Activated CD8-positive, alpha-beta memory T cell treated with anti-CD3 and anti-CD28 coated beads for 24 hours (primary cell): ENCODE measurements around the gene ZNF608.

ENCODE experiments used
- DNase-seq: peaks from one replicate; pipeline ENCODE4 v3.0.0-alpha.2; 2020

The ZNF608 gene

GRCh38 chr5:124745928-124746915, at the start of gene ZNF608:
Gene ZNF608, minus strand, starts transcription at chr5:124746639. Its CDS starts 1,650 bp downstream, at chr5:124744989.
- DNase-seq, result no peak

GRCh38 chr5:124795829-124796228, 49.4 kb upstream of the ZNF608 start:
- no peak for DNase-seq

GRCh38 chr5:124790895-124791732, 44.7 kb upstream of the ZNF608 start:
- no peak for DNase-seq

GRCh38 chr5:124790301-124790894, 44.0 kb upstream of the ZNF608 start:
- DNase-seq, result no peak

GRCh38 chr5:124789104-124789605, 42.7 kb upstream of the ZNF608 start:
- no peak for DNase-seq

- DNase-seq, result no peak
Measured at GRCh38 chr5:124783794-124784193, 37.4 kb upstream of the ZNF608 start.

- no peak for DNase-seq
Measured at GRCh38 chr5:124783285-124783684, 36.8 kb upstream of the ZNF608 start.

GRCh38 chr5:124782262-124782661, 35.8 kb upstream of the ZNF608 start:
- DNase-seq, result no peak

- DNase-seq, result no peak
Measured at GRCh38 chr5:124780011-124780410, 33.6 kb upstream of the ZNF608 start.

- DNase-seq, result no peak
Measured at GRCh38 chr5:124773315-124774311, 27.2 kb upstream of the ZNF608 start.

GRCh38 chr5:124772457-124773200, 26.2 kb upstream of the ZNF608 start:
- DNase-seq, result no peak

- no peak for DNase-seq
Measured at GRCh38 chr5:124771761-124772160, 25.3 kb upstream of the ZNF608 start.

GRCh38 chr5:124764992-124765611, 18.7 kb upstream of the ZNF608 start:
- no peak for DNase-seq

GRCh38 chr5:124764585-124764984, 18.1 kb upstream of the ZNF608 start:
- DNase-seq, result no peak

- no peak for DNase-seq
Measured at GRCh38 chr5:124761010-124761409, 14.6 kb upstream of the ZNF608 start.

- DNase-seq, result no peak
Measured at GRCh38 chr5:124760608-124761007, 14.2 kb upstream of the ZNF608 start.

- DNase-seq, result no peak
Measured at GRCh38 chr5:124755565-124755964, 9.1 kb upstream of the ZNF608 start.

- DNase-seq, result no peak
Measured at GRCh38 chr5:124755041-124755440, 8.6 kb upstream of the ZNF608 start.

GRCh38 chr5:124754206-124754927, 7.9 kb upstream of the ZNF608 start:
- DNase-seq, result no peak
